Mammary epithelial cell (primary cell): Measurements from ENCODE around the gene ARFGEF2.

Experiments
- CTCF ChIP-seq, 2 donors: IDR thresholded peaks in 1 of 2; conservative IDR thresholded peaks in 1 of 2; 2 replicates each; pipeline ENCODE4 v1.5.1; 2011 to 2012; ENCODE audit warnings: inconsistent platforms in 2 of 2, low read length in 2 of 2, mild to moderate bottlenecking in 2 of 2, control low read depth in 1 of 2, low read depth in 1 of 2; ENCODE audit not compliant: insufficient read depth in 1 of 2; ENCODE audit errors: extremely low read depth in 1 of 2
- EZH2 ChIP-seq: IDR thresholded peaks from 2 replicates; pipeline ENCODE4 v1.6.1; 2012; ENCODE audit warnings: low read length, inconsistent platforms, borderline replicate concordance

- TF ChIP-seq CTCF (conservative IDR thresholded peaks at IDR 0.05 in 1 of 2, IDR thresholded peaks at IDR 0.05 in 1 of 2; ENCODE audit: extremely low read depth in 1 of 2, insufficient read depth in 1 of 2, low read depth in 1 of 2, low read length in 2 of 2) (no peak), EZH2 (no peak)
These were observed 9.4 kb downstream of the ARFGEF2 start for GRCh38 chr20:48930878-48931277.
